Measurements from ENCODE around the gene KCNA2. TPM values are rescaled to one million over a fixed set of nuclear protein-coding genes. Genes with fewer than 3 reads are reported as not detected.

Gene KCNA2
- polyA plus RNA-seq, 1 of the 3 experiments (the other 2 are of a cell fraction): not detected

GRCh38 chr1:110635434-110635833, 29.3 kb upstream of the KCNA2 start:
- no peaks in the 10 kb centered on the region for H3F3A ChIP-seq (replicated peaks; ENCODE audit: insufficient read depth)
- 48% methylated on average over 2 of the region's 2 CpGs for WGBS (ENCODE audit: low lambda C conversion rate)
- H3K4me1 ChIP-seq (ENCODE audit: control insufficient read depth in 1 of 2, insufficient read depth in 2 of 2, low read depth in 1 of 2, low read length in 1 of 2): no peaks in the 10 kb centered on the region; a peak in 1 of 4 replicates
- no peaks in the 10 kb centered on the region for H4K20me1 ChIP-seq (ENCODE audit: insufficient read depth)
- TF ChIP-seq CTCF (IDR thresholded peaks at IDR 0.05) (no peak), CHD2 (IDR thresholded peaks at IDR 0.05; ENCODE audit: low read length, partially characterized antibody) (no peak), RAD21 (IDR thresholded peaks at IDR 0.05; ENCODE audit: low read length) (no peak), POLR2AphosphoS5 (IDR thresholded peaks at IDR 0.05; ENCODE audit: low read depth, low read length) (no peak)
- no peak overlapping the region for H3K4me2 ChIP-seq
- no peaks in the 10 kb centered on the region for H3K79me2 ChIP-seq (ENCODE audit: insufficient read depth)
- no peaks in the 10 kb centered on the region for H3K9me3 ChIP-seq
- H3K27ac ChIP-seq (ENCODE audit: low read depth in 2 of 2, low read length in 1 of 2): no peak overlapping the region
- POLR2A ChIA-PET: no interaction called here
- no peak overlapping the region for H2AFZ ChIP-seq (ENCODE audit: low read depth)
- no peak for DNase-seq
- H3K9ac ChIP-seq: no peak overlapping the region
- CTCF ChIA-PET: interaction anchor here (2.3 to 22.5 kb wide), 4 partner anchors 10 to 147 kb away, joined by 8 to 204 read pairs (median 103); no protein-coding TSS in a partner anchor
- H3K36me3 ChIP-seq (replicated peaks in 1 of 2; ENCODE audit: control insufficient read depth in 1 of 2, insufficient read depth in 2 of 2, low read length in 1 of 2): no peaks in the 10 kb centered on the region
- H3K27me3 ChIP-seq (ENCODE audit: insufficient read depth): peaks cover 12% of the 10 kb centered on the region; the same call in 1 of the 2 replicates
- no peaks in the 10 kb centered on the region for H3K9me2 ChIP-seq
- H3K4me3 ChIP-seq (ENCODE audit: low read depth in 2 of 2, low read length in 1 of 2): no peak overlapping the region

GRCh38 chr1:110634455-110635311, 28.5 kb upstream of the KCNA2 start:
- Histone ChIP-seq H3F3A (replicated peaks; ENCODE audit: insufficient read depth) (no peaks in the 10 kb centered on the region), H2AFZ (ENCODE audit: low read depth) (no peak overlapping the region), H3K9me3 (no peaks in the 10 kb centered on the region), H3K9me2 (no peaks in the 10 kb centered on the region), H3K4me2 (no peak overlapping the region), H3K27me3 (ENCODE audit: insufficient read depth) (peaks cover 12% of the 10 kb centered on the region; the same call in 1 of the 2 replicates), H3K27ac (ENCODE audit: low read depth in 2 of 2, low read length in 1 of 2) (no peak overlapping the region), H3K9ac (no peak overlapping the region), H4K20me1 (ENCODE audit: insufficient read depth) (no peaks in the 10 kb centered on the region), H3K36me3 (replicated peaks in 1 of 2; ENCODE audit: control insufficient read depth in 1 of 2, insufficient read depth in 2 of 2, low read length in 1 of 2) (no peaks in the 10 kb centered on the region), H3K79me2 (ENCODE audit: insufficient read depth) (no peaks in the 10 kb centered on the region), H3K4me3 (ENCODE audit: low read depth in 2 of 2, low read length in 1 of 2) (no peak overlapping the region), H3K4me1 (ENCODE audit: control insufficient read depth in 1 of 2, insufficient read depth in 2 of 2, low read depth in 1 of 2, low read length in 1 of 2) (no peaks in the 10 kb centered on the region; a peak in 1 of 4 replicates)
- 36% methylated on average over 6 of the region's 7 CpGs for whole genome bisulfite sequencing (ENCODE audit: low lambda C conversion rate)
- CTCF ChIA-PET: interaction anchor here (0.8 to 22.5 kb wide), 8 partner anchors 8 to 148 kb away, joined by 3 to 204 read pairs (median 6); no protein-coding TSS in a partner anchor
- TF ChIP-seq TCF12 (IDR thresholded peaks at IDR 0.05) (peak; percentile 81), PBX3 (IDR thresholded peaks at IDR 0.05) (peak; percentile 17; the same call in 1 of the 2 replicates), MAX (IDR thresholded peaks at IDR 0.05; ENCODE audit: low read depth) (no peak), TAF1 (IDR thresholded peaks at IDR 0.05; ENCODE audit: borderline replicate concordance, low read depth, low read length) (no peak)
- no peak for DNase-seq
- POLR2A ChIA-PET: no interaction called here

All from SK-N-SH (cell line).